Activated naive CD4-positive, alpha-beta T cell treated with anti-CD3 and anti-CD28 coated beads for 36 hours (primary cell): ENCODE results near the gene ACBD6. TPM values are rescaled to one million over a fixed set of nuclear protein-coding genes. Genes with fewer than 3 reads are reported as not detected.

Experiments used
- CTCF ChIA-PET: fragments of 350-600 bp; sonication (Branson Sonifier 250); formaldehyde crosslinking; loops from one replicate; lab custom pipeline; 2021; ENCODE audit warnings: antibody characterized with exemption; lab: Charles Lee
- DNase-seq: peaks from one replicate; pipeline ENCODE4 v3.0.0-alpha.2; 2020
- H3K27ac Mint-ChIP-seq: one replicate; pipeline ENCODE4 v1.8.0; 2021; ENCODE audit warnings: mild to moderate bottlenecking, mixed read lengths
- H3K27me3 Mint-ChIP-seq: one replicate; pipeline ENCODE4 v1.8.0; 2021; ENCODE audit warnings: low read depth, mixed read lengths
- H3K36me3 Mint-ChIP-seq: one replicate; pipeline ENCODE4 v1.8.0; 2021; ENCODE audit warnings: low read depth, mixed read lengths
- H3K4me1 Mint-ChIP-seq: one replicate; pipeline ENCODE4 v1.8.0; 2021; ENCODE audit warnings: low read depth, mixed read lengths
- H3K4me3 Mint-ChIP-seq: one replicate; pipeline ENCODE4 v1.8.0; 2021; ENCODE audit warnings: mild to moderate bottlenecking, moderate library complexity, mixed read lengths
- H3K9me3 Mint-ChIP-seq: one replicate; pipeline ENCODE4 v1.8.0; 2021; ENCODE audit warnings: mixed read lengths
- intact Hi-C: fragments of 100-400 bp; cut with micrococcal nuclease; formaldehyde crosslinking; loops from one replicate; pipeline ENCODE4 v1.15.1; 2023
- total RNA-seq, 2 experiments: library from RNA; stranded (reverse); gene quantifications; one replicate each; pipeline ENCODE4 v1.2.3, GENCODE V29; 2021

ACBD6 gene
- total RNA-seq, 2 experiments from 2014 or later: 31.1 to 32.9 TPM

GRCh38 chr1:180253585-180254495, 248.5 kb downstream of the ACBD6 start:
- no peak for DNase-seq
- H3K9me3 Mint-ChIP-seq: no peaks in the 10 kb centered on the region
- no peaks in the 10 kb centered on the region for H3K4me1 Mint-ChIP-seq
- CTCF ChIA-PET: interaction anchor here (0.7 to 3.8 kb wide), 27 partner anchors 8 to 260 kb away, joined by 3 to 39 read pairs (median 4); no protein-coding TSS in a partner anchor
- peaks cover 36% of the 10 kb centered on the region for H3K27me3 Mint-ChIP-seq
- no peak overlapping the region for H3K4me3 Mint-ChIP-seq
- no peak overlapping the region for H3K27ac Mint-ChIP-seq
- no peaks in the 10 kb centered on the region for H3K36me3 Mint-ChIP-seq
- intact Hi-C loops: loop anchor here (2.0 to 5.0 kb wide), 2 partner anchors 65 to 608 kb away; no protein-coding TSS in a partner anchor

DNA sequence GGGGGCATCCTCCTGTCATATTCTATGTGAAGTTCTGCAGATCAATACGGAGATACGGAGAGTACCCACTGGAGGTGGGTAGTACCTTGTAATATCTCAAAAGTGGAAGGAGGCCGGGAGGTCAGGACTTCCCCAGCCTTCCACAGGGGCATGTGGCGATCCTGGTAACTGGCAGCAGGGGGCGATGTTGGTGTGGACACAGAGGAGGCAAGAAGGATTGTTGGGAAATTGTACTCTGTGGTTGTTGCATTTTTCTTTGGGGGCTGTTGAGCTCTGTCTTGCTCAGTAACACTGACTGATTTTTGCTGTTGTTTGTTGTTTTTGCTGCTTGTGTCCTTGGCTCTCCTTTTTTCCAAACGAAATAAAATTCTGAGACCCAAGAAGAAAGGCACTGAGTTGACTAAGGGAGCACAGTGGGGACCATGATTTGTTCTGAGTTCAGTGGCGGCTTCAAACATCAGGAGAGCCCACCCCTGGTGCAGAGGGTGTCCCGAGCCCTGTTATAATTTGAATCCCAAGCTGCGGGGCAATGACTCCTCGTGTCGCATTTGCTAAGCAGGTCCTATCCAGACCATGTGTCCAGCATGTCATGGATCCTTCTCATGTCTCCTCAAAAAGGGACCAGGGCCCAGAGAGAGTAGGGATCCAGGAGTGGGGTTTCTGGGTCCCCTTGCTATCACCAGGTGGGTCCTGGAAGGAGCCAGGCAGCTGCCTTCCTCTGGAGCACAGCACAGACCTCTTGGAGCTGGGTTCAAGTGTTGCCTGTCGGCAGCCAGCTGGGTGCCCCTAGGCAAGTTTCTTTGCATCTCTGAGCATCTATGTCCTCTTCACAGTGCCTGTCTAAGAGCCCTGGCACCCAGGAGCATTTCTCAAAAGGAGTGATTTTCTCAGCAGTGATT, 249.5 kb downstream of the ACBD6 start:
- Mint-ChIP-seq H3K36me3 (no peaks in the 10 kb centered on the region), H3K4me1 (no peaks in the 10 kb centered on the region), H3K27ac (no peak overlapping the region), H3K4me3 (no peak overlapping the region), H3K9me3 (no peaks in the 10 kb centered on the region), H3K27me3 (peaks cover 36% of the 10 kb centered on the region)
- intact Hi-C loops: loop anchor here (1.0 to 5.0 kb wide), 5 partner anchors 64 to 609 kb away; no protein-coding TSS in a partner anchor
- DNase-seq: peak; percentile 89
- CTCF ChIA-PET: interaction anchor here (0.7 to 3.8 kb wide), 27 partner anchors 9 to 240 kb away, joined by 3 to 39 read pairs (median 4); no protein-coding TSS in a partner anchor

DNA sequence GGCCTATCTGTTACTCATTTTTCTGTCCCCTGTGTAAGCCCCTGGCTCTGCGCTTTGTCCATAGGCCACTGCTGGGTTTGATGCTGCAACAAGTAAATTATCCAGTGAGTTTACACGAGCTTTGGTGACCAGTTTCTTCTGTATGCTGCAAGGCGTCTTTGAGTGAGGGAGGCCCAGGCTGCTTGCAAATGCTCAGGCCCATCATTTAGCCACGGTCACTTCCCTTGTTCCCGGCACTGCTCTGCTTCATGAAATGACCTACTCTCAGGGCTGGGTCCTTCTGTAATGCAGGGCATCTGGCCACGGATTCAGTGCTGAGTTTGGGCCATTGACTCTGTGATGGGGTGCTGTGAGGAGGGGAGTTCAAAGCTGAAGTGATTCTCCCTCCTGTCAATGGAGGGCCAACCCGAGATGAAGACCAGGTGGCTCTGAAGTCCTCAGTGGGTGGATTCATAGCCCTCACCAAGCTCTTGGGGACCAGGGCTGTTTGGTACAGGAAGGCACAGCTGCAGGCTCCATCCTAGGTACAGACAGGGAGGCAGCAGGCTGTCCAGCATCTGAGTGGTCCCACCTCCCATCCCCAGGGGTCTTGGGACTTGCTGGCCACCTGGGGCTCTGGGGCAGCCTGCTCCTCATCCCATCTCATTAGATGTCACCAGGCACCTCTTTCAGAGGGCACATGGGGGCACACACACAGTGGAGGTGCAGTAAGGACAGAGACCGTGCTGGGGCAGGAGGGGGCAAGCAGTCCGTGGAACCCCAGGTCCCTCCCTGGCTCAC, 250.7 kb downstream of the ACBD6 start:
- intact Hi-C loops: loop anchor here (1.0 to 5.0 kb wide), 5 partner anchors 63 to 611 kb away; no protein-coding TSS in a partner anchor
- Mint-ChIP-seq H3K4me1 (no peaks in the 10 kb centered on the region), H3K4me3 (no peak overlapping the region), H3K9me3 (no peaks in the 10 kb centered on the region), H3K36me3 (no peaks in the 10 kb centered on the region), H3K27me3 (peaks cover 37% of the 10 kb centered on the region), H3K27ac (no peak overlapping the region)
- DNase-seq: no peak
- CTCF ChIA-PET: interaction anchor here (1.0 to 3.8 kb wide), 6 partner anchors 10 to 231 kb away, joined by 3 to 39 read pairs (median 14); no protein-coding TSS in a partner anchor

DNA sequence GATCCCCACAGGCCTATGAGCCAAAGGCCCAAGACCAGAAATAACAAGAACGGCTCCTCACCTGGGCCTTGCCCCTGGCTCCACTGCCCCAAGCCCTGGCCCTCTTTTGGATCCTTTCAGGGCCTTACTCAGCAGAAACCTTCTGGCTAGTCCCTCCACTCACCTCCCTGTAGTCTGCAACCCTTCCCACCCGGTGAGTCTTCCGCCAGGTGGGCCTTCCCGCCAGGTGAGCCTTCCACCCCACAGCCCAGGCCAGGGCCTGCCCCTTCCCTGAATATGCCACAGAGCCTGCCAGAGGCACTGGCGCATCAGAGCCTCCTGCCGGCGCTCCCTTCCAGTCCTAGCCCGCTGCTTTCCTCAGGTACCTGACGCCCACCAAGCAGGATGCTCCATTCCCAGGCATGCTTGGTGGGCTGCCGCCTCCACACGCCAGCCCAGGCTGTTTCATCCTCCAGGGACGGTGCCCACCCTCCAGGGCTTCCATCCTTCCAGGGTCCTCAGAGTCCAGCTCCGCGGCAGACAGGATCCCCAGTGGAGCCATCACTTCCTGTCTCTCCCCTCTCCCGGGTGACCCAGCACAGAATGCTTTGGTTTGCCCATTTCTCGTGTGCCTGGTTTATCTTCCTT, 251.4 kb downstream of the ACBD6 start:
- no peaks in the 10 kb centered on the region for H3K36me3 Mint-ChIP-seq
- intact Hi-C loops: loop anchor here (5.0 kb wide), 1 partner anchor 611 kb away; no protein-coding TSS in a partner anchor
- H3K9me3 Mint-ChIP-seq: no peaks in the 10 kb centered on the region
- no peak overlapping the region for H3K4me3 Mint-ChIP-seq
- CTCF ChIA-PET: interaction anchor here (1.0 to 3.8 kb wide), 5 partner anchors 11 to 232 kb away, joined by 3 to 39 read pairs (median 13); no protein-coding TSS in a partner anchor
- no peak overlapping the region for H3K27ac Mint-ChIP-seq
- DNase-seq: no peak
- no peaks in the 10 kb centered on the region for H3K4me1 Mint-ChIP-seq
- peaks cover 35% of the 10 kb centered on the region for H3K27me3 Mint-ChIP-seq

DNA sequence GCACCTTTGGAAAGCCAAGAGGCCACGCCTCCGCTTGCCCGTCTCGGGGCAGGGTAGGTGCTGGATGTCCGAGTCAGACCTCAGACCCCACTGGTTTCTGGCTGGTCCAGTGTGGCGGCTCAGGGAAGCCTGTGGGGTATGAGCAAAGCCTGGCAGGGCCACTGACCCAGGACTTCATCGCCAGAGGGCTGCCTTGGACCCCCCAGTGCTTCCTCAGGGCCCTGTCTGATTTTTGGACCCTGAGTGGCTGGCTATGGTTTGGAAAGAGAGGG, 251.9 kb downstream of the ACBD6 start:
- Mint-ChIP-seq H3K4me3 (no peak overlapping the region), H3K27me3 (peaks cover 32% of the 10 kb centered on the region), H3K27ac (no peak overlapping the region), H3K9me3 (no peaks in the 10 kb centered on the region), H3K4me1 (no peaks in the 10 kb centered on the region), H3K36me3 (no peaks in the 10 kb centered on the region)
- intact Hi-C loops: loop anchor here (5.0 kb wide), 1 partner anchor 612 kb away; no protein-coding TSS in a partner anchor
- DNase-seq: no peak
- CTCF ChIA-PET: interaction anchor here (1.0 kb wide), 1 partner anchor 228 kb away, joined by 3 read pairs; no protein-coding TSS in a partner anchor

- H3K4me3 Mint-ChIP-seq: no peak overlapping the region
- H3K9me3 Mint-ChIP-seq: no peaks in the 10 kb centered on the region
- H3K4me1 Mint-ChIP-seq: no peaks in the 10 kb centered on the region
- CTCF ChIA-PET: interaction anchor here (1.0 to 1.7 kb wide), 2 partner anchors 228 to 232 kb away, joined by 3 to 6 read pairs; no protein-coding TSS in a partner anchor
- H3K27ac Mint-ChIP-seq: no peak overlapping the region
- H3K27me3 Mint-ChIP-seq: peaks cover 31% of the 10 kb centered on the region
- no peak for DNase-seq
- intact Hi-C loops: loop anchor here (5.0 kb wide), 1 partner anchor 612 kb away; no protein-coding TSS in a partner anchor
- no peaks in the 10 kb centered on the region for H3K36me3 Mint-ChIP-seq
Observed at GRCh38 chr1:180249725-180250498, 252.5 kb downstream of the ACBD6 start.

- Mint-ChIP-seq H3K36me3 (no peaks in the 10 kb centered on the region), H3K4me3 (no peak overlapping the region), H3K27ac (no peak overlapping the region), H3K27me3 (peaks cover 29% of the 10 kb centered on the region), H3K4me1 (no peaks in the 10 kb centered on the region), H3K9me3 (no peaks in the 10 kb centered on the region)
- peak; percentile 25 for DNase-seq
- CTCF ChIA-PET: interaction anchor here (0.6 to 1.7 kb wide), 5 partner anchors 70 to 300 kb away, joined by 3 to 6 read pairs (median 3); no protein-coding TSS in a partner anchor
- intact Hi-C loops: no loop called here
Observed at GRCh38 chr1:180248731-180249681, 253.4 kb downstream of the ACBD6 start.

- Mint-ChIP-seq H3K27me3 (peaks cover 35% of the 10 kb centered on the region), H3K4me1 (no peaks in the 10 kb centered on the region), H3K36me3 (no peaks in the 10 kb centered on the region), H3K4me3 (no peak overlapping the region), H3K27ac (no peak overlapping the region), H3K9me3 (no peaks in the 10 kb centered on the region)
- CTCF ChIA-PET: interaction anchor here (0.9 to 1.7 kb wide), 5 partner anchors 60 to 234 kb away, joined by 3 to 6 read pairs (median 3); no protein-coding TSS in a partner anchor
- no peak for DNase-seq
- intact Hi-C loops: no loop called here
Observed at GRCh38 chr1:180248176-180248575, 254.2 kb downstream of the ACBD6 start.

GRCh38 chr1:180247580-180247979, 254.8 kb downstream of the ACBD6 start:
- CTCF ChIA-PET: interaction anchor here (0.9 to 1.2 kb wide), 3 partner anchors 60 to 230 kb away, joined by 3 read pairs; no protein-coding TSS in a partner anchor
- Mint-ChIP-seq H3K9me3 (no peaks in the 10 kb centered on the region), H3K4me3 (no peak overlapping the region), H3K36me3 (no peaks in the 10 kb centered on the region), H3K27ac (no peak overlapping the region), H3K4me1 (no peaks in the 10 kb centered on the region), H3K27me3 (peaks cover 36% of the 10 kb centered on the region)
- intact Hi-C loops: no loop called here
- no peak for DNase-seq
